Common myeloid progenitor, CD34-positive (primary cell): ENCODE measurements around the gene MSLN.

Experiments used
- CTCF ChIA-PET: fragments of 350-600 bp; sonication (Branson Sonifier 250); formaldehyde crosslinking; loops from one replicate; lab custom pipeline; 2021; ENCODE audit warnings: antibody characterized with exemption; lab: Charles Lee
- POLR2A ChIA-PET: fragments of 350-600 bp; sonication (Branson Sonifier 250); formaldehyde crosslinking; loops from one replicate; lab custom pipeline; 2021; ENCODE audit warnings: antibody characterized with exemption; lab: Charles Lee
- DNase-seq, 3 donors: peaks; one replicate each; pipeline versions ENCODE4 v3.0.0 to v3.0.0-alpha.2; 2013
- H3K27ac ChIP-seq, 2 experiments: 1 replicate in 1 of 2; 2 replicates in 1 of 2; pipeline ENCODE4 v1.7.0; 2013; ENCODE audit warnings: inconsistent platforms in 2 of 2, low read length in 2 of 2, mild to moderate bottlenecking in 2 of 2, low read depth in 1 of 2, moderate library complexity in 1 of 2; ENCODE audit not compliant: severe bottlenecking in 2 of 2, insufficient read depth in 1 of 2, poor library complexity in 1 of 2
- H3K27me3 ChIP-seq, 5 experiments: replicated peaks in 2 of 5; 1 replicate in 3 of 5; 2 replicates in 2 of 5; pipeline versions ENCODE4 v1.6.1 to v1.7.0; 2013; ENCODE audit warnings: low read length in 4 of 5, mild to moderate bottlenecking in 2 of 5, moderate library complexity in 2 of 5, inconsistent platforms in 1 of 5; ENCODE audit not compliant: insufficient read depth in 5 of 5, control insufficient read depth in 4 of 5
- H3K36me3 ChIP-seq, 4 experiments: 1 replicate in 2 of 4; 2 replicates in 2 of 4; pipeline versions ENCODE4 v1.6.1 to v1.7.0; 2013; ENCODE audit warnings: low read length in 3 of 4, control low read depth in 1 of 4, mild to moderate bottlenecking in 1 of 4; ENCODE audit not compliant: control insufficient read depth in 4 of 4, insufficient read depth in 4 of 4
- H3K4me1 ChIP-seq, 4 experiments: 1 replicate in 3 of 4; 2 replicates in 1 of 4; pipeline versions ENCODE4 v1.6.1 to v1.7.1; 2013; ENCODE audit warnings: low read length in 3 of 4, mild to moderate bottlenecking in 3 of 4, control low read depth in 1 of 4, inconsistent platforms in 1 of 4, moderate library complexity in 1 of 4; ENCODE audit not compliant: control insufficient read depth in 4 of 4, insufficient read depth in 4 of 4; ENCODE audit errors: control extremely low read depth in 1 of 4
- H3K4me3 ChIP-seq, 7 experiments: 1 replicate in 4 of 7; 2 replicates in 3 of 7; pipeline versions ENCODE4 v1.5.1 to v1.7.0; 2013; ENCODE audit warnings: mild to moderate bottlenecking in 7 of 7, low read length in 6 of 7, moderate library complexity in 6 of 7, inconsistent platforms in 2 of 7, low read depth in 2 of 7, control low read depth in 1 of 7; ENCODE audit not compliant: insufficient read depth in 4 of 7, control insufficient read depth in 1 of 7; ENCODE audit errors: extremely low read depth in 1 of 7
- H3K9me3 ChIP-seq, 5 experiments: 1 replicate in 4 of 5; 2 replicates in 1 of 5; pipeline versions ENCODE4 v1.6.1 to v1.7.1; 2013; ENCODE audit warnings: low read length in 4 of 5, mild to moderate bottlenecking in 2 of 5, inconsistent platforms in 1 of 5, low read depth in 1 of 5, moderate library complexity in 1 of 5; ENCODE audit not compliant: control insufficient read depth in 4 of 5, insufficient read depth in 2 of 5; ENCODE audit errors: control extremely low read depth in 1 of 5
- WGBS: methylation state at CpG from one replicate; pipeline ENCODE4 v1.1.5; 2013; ENCODE audit not compliant: insufficient coverage; 5-methylcytosine and 5-hydroxymethylcytosine counted together

Gene MSLN

GRCh38 chr16:765488-765865, 4.9 kb downstream of the MSLN start:
- Histone ChIP-seq H3K4me3 (no peak overlapping the region), H3K27ac (no peak overlapping the region), H3K9me3 (no peaks in the 10 kb centered on the region), H3K27me3 (no peaks in the 10 kb centered on the region), H3K36me3 (no peaks in the 10 kb centered on the region), H3K4me1 (peaks cover 0 to 11% (median 3%) of the 10 kb centered on the region in 4 experiments)
- ChIA-PET POLR2A (no interaction called here), CTCF (interaction anchor here (2.0 kb wide), 1 partner anchor 10 kb away, joined by 10 read pairs; no protein-coding TSS in a partner anchor)
- no peak for DNase-seq
- 91% methylated on average over 21 of the region's 29 CpGs for WGBS

DNA sequence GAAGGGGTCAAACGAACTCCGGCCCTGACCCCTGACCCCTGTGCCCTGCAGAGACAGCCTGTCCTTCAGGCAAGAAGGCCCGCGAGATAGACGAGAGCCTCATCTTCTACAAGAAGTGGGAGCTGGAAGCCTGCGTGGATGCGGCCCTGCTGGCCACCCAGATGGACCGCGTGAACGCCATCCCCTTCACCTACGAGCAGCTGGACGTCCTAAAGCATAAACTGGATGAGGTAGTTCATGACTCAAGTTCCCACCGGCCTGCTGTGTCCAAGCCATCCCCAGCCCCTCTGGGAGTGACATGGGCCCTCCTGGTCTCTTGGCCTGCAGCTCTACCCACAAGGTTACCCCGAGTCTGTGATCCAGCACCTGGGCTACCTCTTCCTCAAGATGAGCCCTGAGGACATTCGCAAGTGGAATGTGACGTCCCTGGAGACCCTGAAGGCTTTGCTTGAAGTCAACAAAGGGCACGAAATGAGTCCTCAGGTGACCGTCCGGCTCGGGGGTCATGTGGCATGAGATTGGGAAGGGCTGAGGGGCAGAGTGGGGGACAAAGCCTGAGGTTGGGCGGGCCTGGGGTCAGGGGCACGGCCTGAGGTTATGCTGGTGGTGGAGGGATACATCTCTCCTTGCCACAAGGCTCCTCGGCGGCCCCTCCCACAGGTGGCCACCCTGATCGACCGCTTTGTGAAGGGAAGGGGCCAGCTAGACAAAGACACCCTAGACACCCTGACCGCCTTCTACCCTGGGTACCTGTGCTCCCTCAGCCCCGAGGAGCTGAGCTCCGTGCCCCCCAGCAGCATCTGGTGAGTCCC, 5.7 kb downstream of the MSLN start:
- Histone ChIP-seq H3K27ac (no peak overlapping the region), H3K4me3 (no peak overlapping the region)
- CTCF ChIA-PET = interaction anchor here (2.0 kb wide), 1 partner anchor 11 kb away, joined by 10 read pairs; no protein-coding TSS in a partner anchor

DNA sequence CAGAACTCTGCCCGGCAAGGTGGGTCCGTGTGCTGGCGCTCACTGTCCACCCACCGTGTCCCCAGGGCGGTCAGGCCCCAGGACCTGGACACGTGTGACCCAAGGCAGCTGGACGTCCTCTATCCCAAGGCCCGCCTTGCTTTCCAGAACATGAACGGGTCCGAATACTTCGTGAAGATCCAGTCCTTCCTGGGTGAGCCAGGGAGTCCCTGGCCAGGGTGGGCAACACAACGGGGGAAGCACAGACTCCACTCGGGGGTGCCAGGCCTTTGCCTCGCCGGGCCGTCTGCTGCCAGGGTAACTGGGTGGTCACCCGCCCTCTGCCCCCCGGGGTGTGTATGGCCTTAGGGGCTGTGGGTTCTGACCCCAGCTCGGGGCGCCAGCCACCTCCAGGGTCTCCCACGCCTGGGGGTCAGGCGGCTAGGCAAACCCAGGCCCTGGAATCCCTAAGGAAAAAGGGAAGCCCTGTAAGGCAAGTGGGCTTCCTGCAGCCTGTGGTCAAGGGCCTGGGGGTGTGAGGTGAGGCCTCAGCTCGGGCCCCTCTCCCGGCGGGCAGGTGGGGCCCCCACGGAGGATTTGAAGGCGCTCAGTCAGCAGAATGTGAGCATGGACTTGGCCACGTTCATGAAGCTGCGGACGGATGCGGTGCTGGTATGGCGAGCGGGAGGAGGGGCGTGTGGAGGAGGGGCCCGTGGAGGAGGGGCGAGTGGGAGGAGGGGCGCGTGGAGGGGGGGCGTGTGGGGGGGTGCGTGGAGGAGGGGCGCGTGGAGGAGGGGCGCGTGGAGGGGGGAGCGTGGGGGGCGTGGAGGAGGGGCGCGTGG, 6.5 kb downstream of the MSLN start:
- Histone ChIP-seq H3K27me3 (no peaks in the 10 kb centered on the region), H3K4me3 (no peak overlapping the region), H3K9me3 (no peaks in the 10 kb centered on the region), H3K36me3 (no peaks in the 10 kb centered on the region), H3K27ac (no peak overlapping the region), H3K4me1 (peaks cover 0 to 11% (median 0%) of the 10 kb centered on the region in 4 experiments)
- peak; percentile 25 to 50 (median 27) for DNase-seq
- ChIA-PET CTCF (interaction anchor here (2.0 kb wide), 1 partner anchor 11 kb away, joined by 10 read pairs; no protein-coding TSS in a partner anchor), POLR2A (no interaction called here)
- 92% methylated on average over 25 of the region's 48 CpGs for whole genome bisulfite sequencing

More for the DNA sequence above, 5.7 kb downstream of the MSLN start:
- Histone ChIP-seq H3K36me3 (no peaks in the 10 kb centered on the region), H3K27me3 (no peaks in the 10 kb centered on the region), H3K9me3 (no peaks in the 10 kb centered on the region), H3K4me1 (peaks cover 0 to 11% (median 3%) of the 10 kb centered on the region in 4 experiments)
- WGBS = 97% methylated on average over 29 of the region's 29 CpGs
- no peak for DNase-seq
- POLR2A ChIA-PET = no interaction called here

DNA sequence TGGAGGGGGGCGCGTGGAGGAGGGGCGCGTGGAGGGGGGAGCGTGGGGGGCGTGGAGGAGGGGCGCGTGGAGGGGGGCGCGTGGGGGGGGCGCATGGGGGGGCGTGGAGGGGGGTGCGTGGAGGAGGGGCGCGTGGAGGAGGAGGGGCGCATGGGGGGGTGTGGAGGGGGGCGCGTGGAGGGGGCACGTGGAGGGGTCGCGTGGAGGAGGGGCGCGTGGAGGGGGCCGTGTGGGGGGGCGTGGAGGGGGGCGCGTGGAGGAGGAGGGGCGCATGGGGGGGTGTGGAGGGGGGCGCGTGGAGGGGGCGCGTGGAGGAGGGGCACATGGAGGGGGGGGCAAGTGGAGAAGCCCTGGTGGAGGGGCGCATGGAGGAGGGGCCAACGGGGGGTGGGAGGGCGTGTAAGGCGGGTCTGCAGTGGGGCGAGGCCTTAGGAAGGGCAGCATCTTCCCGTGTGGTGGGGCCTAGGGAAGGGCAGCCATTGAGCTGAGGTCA, 7.3 kb downstream of the MSLN start:
- no peaks in the 10 kb centered on the region for H3K27me3 ChIP-seq
- H3K36me3 ChIP-seq = no peaks in the 10 kb centered on the region
- peak overlapping the region in 1 of 7 experiments; percentile 36 for H3K4me3 ChIP-seq
- CTCF ChIA-PET = no interaction called here
- H3K4me1 ChIP-seq = peaks cover 0 to 11% (median 0%) of the 10 kb centered on the region in 4 experiments
- 83% methylated on average over 1 of the region's 38 CpGs for WGBS
- POLR2A ChIA-PET = interaction anchor here (0.5 kb wide), 1 partner anchor 19 kb away, joined by 3 read pairs; no protein-coding TSS in a partner anchor
- no peak for DNase-seq
- H3K27ac ChIP-seq = no peak overlapping the region
- no peaks in the 10 kb centered on the region for H3K9me3 ChIP-seq

DNA sequence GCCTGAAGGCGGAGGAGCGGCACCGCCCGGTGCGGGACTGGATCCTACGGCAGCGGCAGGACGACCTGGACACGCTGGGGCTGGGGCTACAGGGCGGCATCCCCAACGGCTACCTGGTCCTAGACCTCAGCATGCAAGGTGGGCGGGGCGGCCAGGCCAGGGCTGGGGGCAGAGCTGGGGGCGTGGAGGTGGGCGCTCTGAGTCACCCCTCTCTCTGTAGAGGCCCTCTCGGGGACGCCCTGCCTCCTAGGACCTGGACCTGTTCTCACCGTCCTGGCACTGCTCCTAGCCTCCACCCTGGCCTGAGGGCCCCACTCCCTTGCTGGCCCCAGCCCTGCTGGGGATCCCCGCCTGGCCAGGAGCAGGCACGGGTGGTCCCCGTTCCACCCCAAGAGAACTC, 7.9 kb downstream of the MSLN start:
- CTCF ChIA-PET = no interaction called here
- POLR2A ChIA-PET = interaction anchor here (0.5 kb wide), 1 partner anchor 20 kb away, joined by 3 read pairs; no protein-coding TSS in a partner anchor
- Histone ChIP-seq H3K36me3 (no peaks in the 10 kb centered on the region), H3K4me1 (peaks cover 0 to 11% (median 0%) of the 10 kb centered on the region in 4 experiments), H3K27me3 (no peaks in the 10 kb centered on the region), H3K9me3 (no peaks in the 10 kb centered on the region), H3K4me3 (peak overlapping the region in 1 of 7 experiments; percentile 36), H3K27ac (no peak overlapping the region)
- no peak for DNase-seq
- WGBS = 97% methylated on average over 13 of the region's 21 CpGs

- Histone ChIP-seq H3K4me3 (peak overlapping the region in 1 of 7 experiments; percentile 26), H3K36me3 (no peaks in the 10 kb centered on the region), H3K27ac (no peak overlapping the region), H3K27me3 (no peaks in the 10 kb centered on the region), H3K4me1 (peaks cover 0 to 11% (median 0%) of the 10 kb centered on the region in 4 experiments), H3K9me3 (no peaks in the 10 kb centered on the region)
- no peak for DNase-seq
- 97% methylated on average over 6 of the region's 20 CpGs for WGBS
- CTCF ChIA-PET = no interaction called here
- POLR2A ChIA-PET = no interaction called here
These were observed 8.8 kb downstream of the MSLN start for GRCh38 chr16:769184-769784.
